Osteoblast (primary cell): ENCODE results near the gene FARSB. TPM values are rescaled to one million over a fixed set of nuclear protein-coding genes. Genes with fewer than 3 reads are reported as not detected.

Experiments used
- DNase-seq: peaks from one replicate; pipeline ENCODE4 v3.0.0; 2011; ENCODE audit warnings: low spot score, mixed read lengths; ENCODE audit not compliant: insufficient read length; ENCODE audit errors: missing footprints
- H2AFZ ChIP-seq: 2 replicates; pipeline ENCODE4 v1.6.0; 2011; ENCODE audit warnings: mild to moderate bottlenecking, low read length
- H3K27ac ChIP-seq: 2 replicates; pipeline ENCODE4 v1.5.1; 2011; ENCODE audit warnings: mild to moderate bottlenecking, low read depth, low read length, moderate library complexity
- H3K27me3 ChIP-seq: 2 replicates; pipeline ENCODE4 v1.6.0; 2012; ENCODE audit warnings: mild to moderate bottlenecking, control low read depth, inconsistent platforms, low read length, moderate library complexity; ENCODE audit not compliant: insufficient read depth
- H3K36me3 ChIP-seq: 2 replicates; pipeline ENCODE4 v1.5.1; 2011; ENCODE audit warnings: mild to moderate bottlenecking, low read length, control low read depth, moderate library complexity; ENCODE audit not compliant: insufficient read depth
- H3K4me1 ChIP-seq: 2 replicates; pipeline ENCODE4 v1.5.1; 2011; ENCODE audit warnings: mild to moderate bottlenecking, low read length, control low read depth, moderate library complexity; ENCODE audit not compliant: insufficient read depth
- H3K4me2 ChIP-seq: 2 replicates; pipeline ENCODE4 v1.6.0; 2011; ENCODE audit warnings: mild to moderate bottlenecking, low read length; ENCODE audit not compliant: insufficient read depth
- H3K4me3 ChIP-seq: fragments of 200-600 bp; sonication (generic); 3 replicates; pipeline ENCODE4 v1.5.1; 2012; ENCODE audit warnings: mild to moderate bottlenecking, low read length, inconsistent platforms; ENCODE audit not compliant: insufficient read depth
- H3K79me2 ChIP-seq: 2 replicates; pipeline ENCODE4 v1.6.0; 2012; ENCODE audit warnings: mild to moderate bottlenecking, low read length, control low read depth, inconsistent platforms; ENCODE audit not compliant: insufficient read depth
- H3K9me3 ChIP-seq: 2 replicates; pipeline ENCODE4 v1.5.1; 2011; ENCODE audit warnings: low read depth, low read length, control low read depth
- H4K20me1 ChIP-seq: 2 replicates; pipeline ENCODE4 v1.6.0; 2012; ENCODE audit warnings: mild to moderate bottlenecking, low read length, control low read depth; ENCODE audit not compliant: insufficient read depth
- total RNA-seq: library from RNA; depleted of rRNA; stranded (reverse); fragments of >200 nt; gene quantifications from 2 replicates; pipeline ENCODE4 v1.2.3, GENCODE V29; 2012
- TF ChIP-seq, protein P1 (sequence below): IDR thresholded peaks from 2 replicates; pipeline ENCODE4 v1.5.1; 2011; ENCODE audit warnings: mild to moderate bottlenecking, low read depth, low read length, moderate library complexity; ENCODE audit errors: extremely low read depth

Gene FARSB
- total RNA-seq, 1 donor, result 15.2 TPM

DNA sequence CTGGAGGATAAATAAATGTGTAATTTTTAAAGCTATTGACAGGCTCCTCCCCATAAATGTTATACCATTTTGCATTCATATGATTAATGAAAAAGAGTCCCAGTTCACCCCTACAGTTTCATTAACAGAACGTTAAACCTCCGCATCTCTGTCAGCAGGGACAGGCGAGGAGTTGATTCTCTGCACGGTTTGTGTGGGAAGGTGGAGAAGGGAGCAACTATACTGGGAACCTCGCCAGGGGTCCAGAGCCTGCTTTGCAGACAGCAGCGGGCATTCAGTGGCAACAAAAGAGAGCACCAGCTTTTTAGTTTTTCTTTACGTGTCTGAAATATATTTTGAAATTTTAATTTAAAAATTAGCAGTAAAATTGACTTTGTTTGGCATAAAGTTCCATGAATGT lies 101.4 kb downstream of the FARSB start:
- Histone ChIP-seq H3K27ac (no peak overlapping the region), H3K36me3 (no peaks in the 10 kb centered on the region), H3K4me1 (no peaks in the 10 kb centered on the region), H3K4me3 (no peak overlapping the region), H4K20me1 (no peaks in the 10 kb centered on the region), H3K27me3 (peaks cover 6% of the 10 kb centered on the region), H2AFZ (no peak overlapping the region), H3K9me3 (no peaks in the 10 kb centered on the region), H3K79me2 (no peaks in the 10 kb centered on the region), H3K4me2 (no peak overlapping the region)
- TF ChIP-seq, protein P1, sequence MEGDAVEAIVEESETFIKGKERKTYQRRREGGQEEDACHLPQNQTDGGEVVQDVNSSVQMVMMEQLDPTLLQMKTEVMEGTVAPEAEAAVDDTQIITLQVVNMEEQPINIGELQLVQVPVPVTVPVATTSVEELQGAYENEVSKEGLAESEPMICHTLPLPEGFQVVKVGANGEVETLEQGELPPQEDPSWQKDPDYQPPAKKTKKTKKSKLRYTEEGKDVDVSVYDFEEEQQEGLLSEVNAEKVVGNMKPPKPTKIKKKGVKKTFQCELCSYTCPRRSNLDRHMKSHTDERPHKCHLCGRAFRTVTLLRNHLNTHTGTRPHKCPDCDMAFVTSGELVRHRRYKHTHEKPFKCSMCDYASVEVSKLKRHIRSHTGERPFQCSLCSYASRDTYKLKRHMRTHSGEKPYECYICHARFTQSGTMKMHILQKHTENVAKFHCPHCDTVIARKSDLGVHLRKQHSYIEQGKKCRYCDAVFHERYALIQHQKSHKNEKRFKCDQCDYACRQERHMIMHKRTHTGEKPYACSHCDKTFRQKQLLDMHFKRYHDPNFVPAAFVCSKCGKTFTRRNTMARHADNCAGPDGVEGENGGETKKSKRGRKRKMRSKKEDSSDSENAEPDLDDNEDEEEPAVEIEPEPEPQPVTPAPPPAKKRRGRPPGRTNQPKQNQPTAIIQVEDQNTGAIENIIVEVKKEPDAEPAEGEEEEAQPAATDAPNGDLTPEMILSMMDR, result no peak
- peak; percentile 14 for DNase-seq

DNA sequence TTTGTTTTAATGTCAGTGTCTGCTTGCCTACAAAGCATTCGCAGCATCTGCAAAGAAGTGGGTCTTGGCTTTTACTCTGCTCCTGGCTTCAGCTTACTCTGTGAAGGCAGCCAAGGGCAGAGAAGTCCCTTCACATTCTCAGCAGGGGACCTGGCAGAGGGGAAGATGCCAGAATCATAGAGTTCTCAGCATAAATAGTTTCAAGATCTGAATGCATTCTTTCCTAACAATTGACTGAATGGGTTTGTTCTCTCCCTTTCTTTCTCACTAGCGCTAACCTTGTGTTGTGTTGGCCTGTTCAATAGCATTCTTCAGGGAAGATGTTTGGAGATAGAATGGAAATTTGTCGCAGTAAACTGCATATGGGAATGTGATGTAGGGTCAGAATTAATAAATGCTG lies 106.9 kb downstream of the FARSB start:
- no peak for DNase-seq
- H3K36me3 ChIP-seq, result no peaks in the 10 kb centered on the region
- no peaks in the 10 kb centered on the region for H4K20me1 ChIP-seq
- H3K9me3 ChIP-seq, result no peaks in the 10 kb centered on the region
- peaks cover 6% of the 10 kb centered on the region for H3K27me3 ChIP-seq
- H2AFZ ChIP-seq, result no peak overlapping the region
- no peaks in the 10 kb centered on the region for H3K4me1 ChIP-seq
- no peaks in the 10 kb centered on the region for H3K79me2 ChIP-seq
- H3K27ac ChIP-seq, result no peak overlapping the region
- TF ChIP-seq, protein P1, result no peak
- no peak overlapping the region for H3K4me2 ChIP-seq
- no peak overlapping the region for H3K4me3 ChIP-seq

DNA sequence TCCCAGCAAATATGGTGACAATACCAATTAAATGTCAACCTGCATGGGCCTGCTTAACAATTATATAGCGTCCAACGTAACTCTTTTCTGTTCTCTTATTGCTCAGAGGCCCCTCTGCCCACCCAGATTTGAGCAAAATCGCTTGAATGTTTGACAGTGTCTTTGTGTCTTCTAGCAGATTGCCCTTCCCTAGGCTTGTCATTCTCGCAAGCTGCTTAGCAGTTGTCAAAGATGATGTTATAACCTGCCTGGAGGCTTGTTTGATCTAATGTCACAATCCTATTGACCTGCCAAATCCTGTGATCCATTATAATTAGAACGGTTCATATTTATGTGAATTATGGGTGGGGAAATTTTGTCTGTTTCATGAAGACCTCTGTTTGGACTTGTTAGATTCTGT lies 108.8 kb downstream of the FARSB start:
- Histone ChIP-seq H3K4me1 (no peaks in the 10 kb centered on the region), H3K79me2 (no peaks in the 10 kb centered on the region), H3K36me3 (no peaks in the 10 kb centered on the region), H4K20me1 (no peaks in the 10 kb centered on the region), H3K4me2 (no peak overlapping the region), H2AFZ (no peak overlapping the region), H3K4me3 (no peak overlapping the region), H3K27me3 (no peaks in the 10 kb centered on the region), H3K27ac (no peak overlapping the region), H3K9me3 (no peaks in the 10 kb centered on the region)
- DNase-seq, result no peak
- TF ChIP-seq, protein P1, result no peak

DNA sequence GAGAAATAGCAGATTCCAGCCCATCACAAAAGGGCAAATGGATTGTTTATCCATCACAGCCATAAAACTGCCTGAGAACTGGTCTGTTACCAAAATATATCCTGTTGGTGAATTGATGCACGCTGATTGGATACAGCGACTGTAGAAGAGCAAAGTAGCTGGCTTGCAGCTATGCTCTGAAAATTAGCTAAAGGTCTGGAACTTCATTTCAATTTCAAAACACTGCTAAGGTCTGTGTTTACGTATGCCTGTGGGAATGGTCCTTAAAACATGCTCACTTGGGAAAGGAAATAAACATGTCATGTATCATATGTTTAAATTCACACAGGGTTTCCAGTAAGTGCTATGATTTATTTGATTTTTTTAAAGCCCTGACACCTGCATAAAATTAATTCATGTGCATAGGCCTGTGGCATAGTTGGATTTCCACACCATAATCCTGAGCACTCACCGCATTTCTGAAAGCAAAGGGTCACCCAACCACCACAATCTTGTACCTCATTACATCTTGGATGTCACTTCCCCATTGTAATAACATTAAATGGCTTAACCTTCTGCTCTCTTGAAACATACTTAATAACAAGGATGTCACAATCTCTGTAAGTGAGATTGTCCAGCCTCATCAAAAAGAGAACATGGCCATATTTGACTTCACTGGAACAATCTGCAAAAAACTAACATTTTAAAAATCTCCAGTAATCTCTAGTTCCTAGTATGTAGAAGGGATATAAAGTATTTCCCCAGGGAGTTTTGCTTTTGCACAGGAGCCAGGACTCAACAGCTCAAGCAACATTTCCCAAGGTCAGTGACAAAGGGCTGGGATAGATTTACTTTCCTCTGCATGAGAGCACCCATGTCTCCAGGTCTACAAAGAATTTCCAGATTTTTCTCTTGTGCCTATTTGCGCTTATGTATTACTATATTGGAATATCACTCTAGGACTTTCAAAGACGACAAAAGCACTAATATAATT lies 109.8 kb downstream of the FARSB start:
- Histone ChIP-seq H3K4me1 (no peaks in the 10 kb centered on the region), H3K27ac (no peak overlapping the region)
- DNase-seq, result peak; percentile 34

More for the DNA sequence above, 109.8 kb downstream of the FARSB start:
- no peak overlapping the region for H3K4me2 ChIP-seq
- no peaks in the 10 kb centered on the region for H3K27me3 ChIP-seq
- H3K9me3 ChIP-seq, result no peaks in the 10 kb centered on the region
- H3K36me3 ChIP-seq, result no peaks in the 10 kb centered on the region
- TF ChIP-seq, protein P1, result no peak
- no peak overlapping the region for H3K4me3 ChIP-seq
- H3K79me2 ChIP-seq, result no peaks in the 10 kb centered on the region
- no peaks in the 10 kb centered on the region for H4K20me1 ChIP-seq
- H2AFZ ChIP-seq, result no peak overlapping the region
